ENCODE measurements around the gene LRCH1. TPM values are rescaled to one million over a fixed set of nuclear protein-coding genes. Genes with fewer than 3 reads are reported as not detected.

LRCH1 gene
- total and polyA plus RNA-seq, 2 of the 13 experiments (the other 11 are each of a cell fraction or from before 2014, with no cell fraction given) = 4.1 to 12.6 TPM

GRCh38 chr13:46551410-46552302, 1.3 kb upstream of the LRCH1 start (continued):
- TF ChIP-seq AHDC1 (CRISPR knock-in tag; IDR thresholded peaks at IDR 0.05; ENCODE audit: borderline replicate concordance) = no peak
- no peak for TF ChIP-seq ZNF839 (CRISPR knock-in tag; IDR thresholded peaks at IDR 0.05; ENCODE audit: borderline replicate concordance)
- TF ChIP-seq, protein P1, sequence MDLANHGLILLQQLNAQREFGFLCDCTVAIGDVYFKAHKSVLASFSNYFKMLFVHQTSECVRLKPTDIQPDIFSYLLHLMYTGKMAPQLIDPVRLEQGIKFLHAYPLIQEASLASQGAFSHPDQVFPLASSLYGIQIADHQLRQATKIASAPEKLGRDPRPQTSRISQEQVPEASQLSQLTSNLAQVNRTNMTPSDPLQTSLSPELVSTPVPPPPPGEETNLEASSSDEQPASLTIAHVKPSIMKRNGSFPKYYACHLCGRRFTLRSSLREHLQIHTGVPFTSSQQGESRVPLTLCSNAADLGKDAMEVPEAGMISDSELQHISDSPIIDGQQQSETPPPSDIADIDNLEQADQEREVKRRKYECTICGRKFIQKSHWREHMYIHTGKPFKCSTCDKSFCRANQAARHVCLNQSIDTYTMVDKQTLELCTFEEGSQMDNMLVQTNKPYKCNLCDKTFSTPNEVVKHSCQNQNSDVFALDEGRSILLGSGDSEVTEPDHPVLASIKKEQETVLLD (CRISPR knock-in tag; IDR thresholded peaks at IDR 0.05; ENCODE audit: low read depth) = no peak
- peak; percentile 27 for TF ChIP-seq TEAD3 (CRISPR knock-in tag; optimal IDR thresholded peaks at IDR 0.05; ENCODE audit: borderline replicate concordance)
- TF ChIP-seq HNRNPL (IDR thresholded peaks at IDR 0.05; ENCODE audit: low read depth, low read length) = peak; percentile 71; the same call in 1 of the 2 replicates
- TF ChIP-seq HHEX (CRISPR knock-in tag; IDR thresholded peaks at IDR 0.05) = no peak
- TF ChIP-seq FOXA1 (IDR thresholded peaks at IDR 0.05) = no peak
- TF ChIP-seq FOXA1 (CRISPR knock-in tag; IDR thresholded peaks at IDR 0.05) = no peak
- no peak for TF ChIP-seq REXO4 (CRISPR knock-in tag; IDR thresholded peaks at IDR 0.05; ENCODE audit: borderline replicate concordance)
- no peak for TF ChIP-seq ZNF614 (CRISPR knock-in tag; IDR thresholded peaks at IDR 0.05; ENCODE audit: borderline replicate concordance)
- TF ChIP-seq SAP130 (CRISPR knock-in tag; IDR thresholded peaks at IDR 0.05; ENCODE audit: low read depth) = peak; percentile 40; the same call in 1 of the 2 replicates
- no peak for TF ChIP-seq ZNF556 (CRISPR knock-in tag; IDR thresholded peaks at IDR 0.05; ENCODE audit: borderline replicate concordance)
- no peak for TF ChIP-seq ZMAT5 (CRISPR knock-in tag; IDR thresholded peaks at IDR 0.05; ENCODE audit: borderline replicate concordance, low read depth)
- TF ChIP-seq ZBTB4 (CRISPR knock-in tag; IDR thresholded peaks at IDR 0.05; ENCODE audit: borderline replicate concordance) = no peak
- TF ChIP-seq GZF1 (CRISPR knock-in tag; IDR thresholded peaks at IDR 0.05) = no peak
- TF ChIP-seq CTCF (CRISPR knock-in tag; IDR thresholded peaks at IDR 0.05) = peak; percentile 86

Measured in HepG2 (cell line).